PC-9 (cell line): ENCODE data around the gene MEF2A.

ENCODE experiments used
- CTCF ChIP-seq: fragments of 200-600 bp; sonication (generic); conservative IDR thresholded peaks from 2 replicates; pipeline ENCODE4 v1.6.1; 2017; ENCODE audit warnings: mixed run types, antibody characterized with exemption, mild to moderate bottlenecking, moderate library complexity
- EZH2 ChIP-seq: fragments of 200-600 bp; sonication (generic); IDR thresholded peaks from 2 replicates; pipeline ENCODE4 v1.8.0; 2017; ENCODE audit warnings: antibody characterized with exemption, low read depth

GRCh38 chr15:99644913-99645542, 79.2 kb downstream of the MEF2A start:
- no peak for TF ChIP-seq CTCF
- no peak for TF ChIP-seq EZH2
